AG08395 (cell line): ENCODE measurements around the gene FUT2.
A peak's percentile ranks its signal among the peaks of the same experiment; 100 is the strongest.

ENCODE experiments used
- DNase-seq: peaks from one replicate; pipeline ENCODE4 v3.0.0; 2012; ENCODE audit warnings: mixed read lengths, low spot score

FUT2 gene

DNA sequence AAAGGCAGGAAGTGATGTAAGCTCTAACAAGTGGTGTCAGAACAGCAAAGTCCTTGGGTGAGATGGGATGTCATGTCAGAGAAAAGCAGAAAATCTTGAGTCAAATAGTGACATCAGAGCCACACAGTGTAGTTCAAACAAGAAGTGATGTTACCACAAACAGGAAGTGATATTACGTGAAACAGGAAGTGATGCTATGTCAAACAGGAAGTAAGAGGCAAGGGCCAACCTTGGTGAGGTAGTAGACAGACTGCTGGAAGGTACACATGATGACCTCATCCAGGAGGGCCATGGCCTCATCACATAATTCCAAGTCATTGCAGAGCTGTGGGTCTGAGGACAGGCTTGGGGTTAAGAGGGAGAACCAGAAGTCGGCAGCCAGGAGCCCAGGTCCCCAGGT is 30.8 kb downstream of the FUT2 start:
- DNase-seq, result no peak

DNA sequence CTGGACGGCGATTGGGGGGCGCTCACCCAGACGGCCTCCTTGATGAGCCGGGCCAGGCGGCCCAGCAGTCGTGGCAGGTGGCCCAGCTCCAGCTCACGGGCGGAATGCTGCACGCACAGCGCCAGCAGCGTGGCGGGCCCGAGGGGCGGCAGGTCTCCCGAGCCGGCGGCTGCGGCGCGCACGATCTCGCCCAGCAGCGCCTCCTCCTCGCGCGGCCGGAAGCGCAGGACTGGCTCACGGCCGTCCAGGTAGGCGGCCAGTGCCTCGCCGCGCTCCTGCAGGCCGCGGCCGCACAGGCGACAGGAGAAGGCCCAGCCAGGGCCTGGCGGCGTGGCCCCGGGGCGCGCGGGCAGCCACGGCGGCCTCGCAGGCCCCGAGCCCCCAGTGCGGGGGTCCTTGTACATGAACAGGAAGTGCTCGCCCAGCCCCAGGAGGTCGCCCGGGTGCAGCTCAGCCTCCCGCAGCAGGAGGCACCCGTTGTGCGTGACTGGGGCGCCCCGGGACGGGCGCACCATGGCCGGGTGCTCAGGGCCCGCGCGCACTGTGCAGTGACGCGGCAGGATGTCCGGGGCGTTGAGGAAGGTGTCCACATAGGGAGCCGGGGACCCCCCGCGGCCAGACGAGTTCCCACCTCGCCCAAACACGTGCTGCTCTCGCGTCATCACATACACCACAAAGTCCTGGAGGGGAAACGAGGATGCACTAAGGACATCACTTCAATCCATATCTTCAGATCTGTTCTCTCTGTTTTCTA is 33.3 kb downstream of the FUT2 start:
- DNase-seq, result no peak

DNA sequence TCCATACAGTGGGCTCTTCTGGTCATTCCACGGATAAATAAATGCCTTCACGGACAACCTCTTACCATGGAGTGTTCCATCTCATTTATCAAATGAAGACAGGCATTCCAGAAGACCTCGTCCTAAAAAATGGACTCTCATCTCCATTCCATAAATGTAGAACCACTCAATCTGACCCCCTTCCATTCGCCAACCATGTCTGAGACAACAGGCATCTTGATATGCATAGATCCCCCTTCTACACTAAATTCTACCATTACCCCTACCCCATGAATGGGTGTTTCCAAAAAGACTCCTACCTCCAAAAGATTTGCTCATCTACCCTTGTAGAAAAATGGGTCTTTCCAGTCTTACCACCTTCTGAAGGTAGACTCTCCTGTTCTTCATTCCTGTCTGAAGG is 35.7 kb downstream of the FUT2 start:
- no peak for DNase-seq

DNA sequence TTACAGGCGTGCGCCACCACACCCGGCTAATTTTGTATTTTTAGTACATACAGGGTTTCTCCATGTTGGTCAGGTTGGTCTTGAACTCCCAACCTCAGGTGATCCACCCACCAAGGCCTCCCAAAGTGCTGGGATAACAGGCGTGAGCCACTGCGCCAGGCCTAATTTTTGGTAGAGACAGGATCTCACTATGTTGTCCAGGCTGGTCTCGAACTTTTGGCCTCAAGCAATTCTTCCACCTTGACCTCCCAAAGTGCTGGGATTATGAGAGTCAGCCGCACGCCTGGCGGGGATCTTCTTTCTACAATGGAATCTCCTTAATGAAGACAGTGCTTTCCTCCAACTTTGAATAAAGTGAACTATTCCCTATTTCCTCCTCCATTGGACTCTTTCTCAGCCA is 38.9 kb downstream of the FUT2 start:
- no peak for DNase-seq

DNA sequence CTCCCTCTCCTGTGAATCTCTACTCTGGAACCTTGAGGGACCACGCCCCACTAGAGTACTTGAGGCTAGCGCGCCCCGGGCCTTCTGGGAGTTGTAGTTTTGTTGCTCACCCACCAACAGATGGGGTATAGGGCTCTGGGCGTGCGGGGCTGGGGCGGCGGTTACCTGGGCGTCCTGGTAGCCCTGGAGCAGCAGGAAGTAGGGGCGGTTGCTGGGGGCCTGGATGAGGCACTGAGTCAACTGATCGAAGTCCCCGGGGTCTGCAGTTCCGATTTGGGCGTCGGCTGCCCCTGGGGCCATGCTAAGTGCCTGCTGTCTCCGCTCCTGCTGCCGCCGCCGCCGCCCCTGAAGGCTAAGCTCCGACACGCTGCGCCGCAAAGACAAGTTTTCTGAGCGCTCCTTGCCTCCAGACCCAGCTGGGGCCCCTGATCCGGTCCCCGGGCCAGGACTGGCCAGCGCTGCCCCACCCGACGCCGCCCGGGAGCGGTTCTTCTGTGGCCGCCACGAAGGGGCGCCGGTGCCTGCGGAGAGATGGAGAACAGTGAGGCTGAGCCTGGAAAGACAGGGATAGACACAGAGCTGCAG is 39.4 kb downstream of the FUT2 start:
- DNase-seq, result no peak

DNA sequence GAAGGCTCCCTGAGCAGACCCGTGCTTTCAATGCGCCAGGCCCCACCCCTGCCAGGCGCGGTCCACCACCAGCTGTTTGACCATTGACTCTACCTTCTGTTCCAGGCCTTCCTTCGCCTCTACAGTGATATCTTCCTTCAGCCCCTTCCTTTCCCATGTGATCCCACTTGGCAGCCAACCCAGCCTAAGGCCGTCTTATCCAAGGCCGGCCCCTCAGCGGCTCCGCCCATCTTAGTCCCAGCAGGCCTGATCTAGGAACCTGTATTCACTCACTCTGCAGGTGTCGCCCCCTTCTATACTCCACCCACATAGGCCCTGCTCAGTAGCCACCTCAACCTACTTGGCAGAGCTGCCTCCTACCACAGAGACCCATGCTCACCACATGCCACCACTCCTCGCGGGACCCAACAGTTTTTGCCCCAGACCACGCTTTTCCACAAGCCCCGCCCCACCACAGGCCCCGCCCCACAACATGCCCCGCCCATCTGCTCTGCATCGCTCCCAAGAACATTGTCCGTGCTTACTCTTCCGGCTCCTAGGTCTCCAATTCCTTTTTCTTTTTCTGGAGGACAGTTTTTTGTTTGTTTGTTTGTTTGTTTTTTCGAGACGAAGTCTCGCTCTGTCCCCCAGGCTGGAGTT is 41.7 kb downstream of the FUT2 start:
- no peak for DNase-seq

DNA sequence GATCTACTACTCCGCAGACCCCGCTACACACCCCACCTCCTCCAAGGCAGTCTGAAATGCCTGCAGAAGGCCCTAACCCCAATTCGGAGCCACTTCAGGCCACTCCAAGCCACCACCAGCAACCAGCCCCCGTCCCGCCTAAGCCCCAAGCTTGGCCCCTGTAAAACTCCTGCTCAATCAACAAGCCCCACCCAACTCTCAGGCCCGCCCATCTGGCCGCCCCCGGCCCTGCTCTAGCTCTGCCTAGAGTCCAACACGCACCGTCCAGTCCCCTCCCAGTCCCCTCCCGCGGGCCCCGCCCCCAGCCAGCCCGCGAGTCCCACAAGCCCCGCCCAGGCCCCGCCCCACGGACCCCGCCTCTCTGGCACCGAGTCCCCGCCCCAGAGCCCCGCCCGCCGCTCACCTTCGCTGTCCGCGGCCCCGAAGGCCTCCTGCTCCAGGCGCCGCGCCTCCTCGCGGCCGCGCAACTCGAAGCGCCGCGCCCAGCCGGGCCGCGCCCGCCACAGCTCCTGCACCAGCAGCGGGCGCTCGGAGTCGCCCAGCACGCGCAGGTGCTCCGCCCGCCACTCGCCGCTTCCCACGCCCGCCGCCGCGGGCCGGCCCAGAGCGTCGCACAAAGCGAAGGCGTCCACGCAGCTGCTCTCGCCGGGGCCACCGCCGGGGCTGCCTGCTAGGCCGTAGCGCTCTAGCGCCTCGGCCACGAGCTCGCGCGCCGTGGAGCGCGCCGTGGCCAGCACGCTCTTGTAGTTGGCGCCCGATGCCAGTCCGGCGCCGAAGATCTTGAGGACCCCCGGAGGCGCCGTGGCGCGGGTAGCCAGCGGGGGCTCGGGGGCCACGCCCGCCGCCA is 43.0 kb downstream of the FUT2 start:
- peak; percentile 86 for DNase-seq

DNA sequence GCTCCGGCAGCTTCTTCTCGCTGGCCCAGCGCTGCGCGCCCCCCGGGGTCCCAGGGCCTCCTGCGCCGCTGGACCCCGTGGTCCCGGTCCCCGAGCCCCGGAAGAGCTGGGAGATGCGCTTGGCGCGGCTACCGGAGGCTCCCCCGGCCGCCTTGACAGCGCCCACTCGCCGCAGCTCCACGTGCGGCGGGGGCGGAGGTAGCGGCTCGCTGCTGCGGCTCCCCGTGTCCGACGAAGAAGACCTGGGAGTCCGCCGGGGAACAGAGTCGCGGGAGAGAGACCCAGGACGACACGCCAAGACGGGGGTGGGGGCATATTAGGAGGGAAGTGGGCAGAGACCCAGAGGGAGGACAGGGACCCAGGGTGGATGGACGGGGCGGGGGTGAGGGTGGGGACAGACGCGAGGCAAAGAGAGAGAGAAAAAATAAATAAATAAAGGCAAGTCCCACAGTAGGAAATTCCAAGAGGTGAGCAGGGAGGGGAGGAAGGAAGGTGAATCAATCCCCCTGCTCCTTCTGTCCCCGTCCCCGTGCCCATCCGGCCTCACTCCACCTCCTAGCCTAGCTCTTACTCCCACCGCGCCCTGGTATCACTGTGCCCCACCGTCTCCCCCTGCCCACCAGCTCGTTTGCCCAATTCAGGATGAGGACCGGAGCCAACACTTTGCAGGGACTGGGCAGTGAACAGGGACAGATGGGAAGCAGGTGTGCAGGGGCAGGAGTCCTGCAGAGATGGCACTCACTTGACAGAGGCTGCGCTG is 43.8 kb downstream of the FUT2 start:
- no peak for DNase-seq

DNA sequence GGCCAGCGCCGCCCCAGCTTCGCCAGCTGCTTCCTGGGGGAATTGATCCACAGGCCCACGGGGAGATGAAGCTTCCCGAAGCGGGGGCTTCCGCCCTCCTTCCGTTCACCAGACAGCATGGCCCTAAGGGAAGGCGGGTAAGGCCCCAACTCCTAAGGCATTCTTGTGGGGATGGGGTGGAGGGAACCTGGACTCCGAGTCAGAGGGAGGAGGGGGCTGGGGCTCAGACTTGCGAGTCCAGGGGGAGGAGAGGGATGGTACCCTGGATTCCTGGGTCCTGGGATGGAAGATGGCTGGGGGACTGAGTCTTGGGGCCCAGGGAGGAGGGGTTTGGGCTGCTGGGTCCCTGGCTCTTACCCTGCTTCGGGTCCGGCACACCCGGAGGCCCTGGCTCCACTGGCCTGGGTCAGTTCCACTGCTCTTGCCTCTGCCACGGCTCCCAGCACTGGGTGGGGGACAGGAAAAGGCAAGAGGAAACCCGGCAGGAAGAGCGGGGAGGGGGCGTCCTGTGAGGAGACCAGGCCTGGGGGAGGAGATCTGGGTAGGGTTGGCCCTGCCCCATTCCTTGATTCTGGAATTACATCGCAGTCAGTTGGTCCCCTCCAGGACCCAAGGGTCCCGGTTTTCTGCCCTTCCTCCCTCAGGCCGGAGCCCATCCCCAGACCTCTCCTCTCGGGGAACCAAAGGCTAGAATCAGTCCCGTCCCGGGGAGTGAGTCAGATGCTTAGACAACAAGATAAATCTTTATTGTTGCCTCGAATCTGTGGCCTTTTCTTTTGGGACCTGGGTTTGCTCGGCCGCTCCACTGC is 44.6 kb downstream of the FUT2 start, which contains the start of gene RASIP1:
Gene RASIP1 (minus strand): TSS at position 447 of the 809 bp plus-strand sequence. CDS start 328 bp downstream, at position 119.
- no peak for DNase-seq

DNA sequence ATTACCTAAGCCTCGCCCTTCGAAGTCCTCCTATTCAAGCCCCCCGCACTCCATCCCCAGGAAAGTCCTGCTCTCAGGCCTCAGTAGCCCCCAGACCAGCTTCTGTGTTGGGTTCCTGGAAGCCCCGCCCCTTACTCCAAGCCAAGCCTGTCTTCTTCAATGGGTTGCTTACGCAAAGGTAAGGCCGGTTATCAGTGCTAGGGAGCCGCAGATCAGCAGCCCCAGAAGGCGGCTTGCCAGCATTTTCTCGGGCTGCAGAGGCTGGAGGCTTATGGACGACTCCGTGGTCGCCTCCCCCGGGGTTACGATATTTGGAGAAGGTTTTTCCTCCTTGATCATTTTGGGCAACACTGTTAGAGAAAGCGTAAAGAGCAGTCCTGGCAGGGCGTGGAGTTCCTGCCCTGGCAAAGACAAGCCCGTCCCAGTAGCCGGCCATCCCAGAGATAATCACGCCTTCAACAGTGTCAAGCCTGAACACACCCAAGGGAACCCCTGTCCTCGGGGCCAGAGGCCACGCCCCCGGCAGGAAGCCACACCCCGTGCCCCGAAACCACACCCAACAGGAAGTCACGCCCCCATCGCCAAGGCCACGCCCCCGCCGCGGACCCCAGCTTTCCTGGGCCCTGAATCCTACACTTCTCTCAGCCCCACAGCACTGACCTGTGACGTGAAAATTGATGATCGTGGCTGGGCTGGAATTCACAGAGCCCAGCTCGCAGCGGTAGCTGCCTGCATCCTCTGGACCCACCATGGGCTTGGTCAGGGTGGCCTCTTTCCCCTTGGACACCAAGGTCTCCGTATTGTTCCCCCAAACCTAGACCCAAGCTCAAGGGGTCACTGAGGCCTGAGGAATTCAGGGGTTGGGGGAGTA is 45.6 kb downstream of the FUT2 start:
- no peak for DNase-seq

DNA sequence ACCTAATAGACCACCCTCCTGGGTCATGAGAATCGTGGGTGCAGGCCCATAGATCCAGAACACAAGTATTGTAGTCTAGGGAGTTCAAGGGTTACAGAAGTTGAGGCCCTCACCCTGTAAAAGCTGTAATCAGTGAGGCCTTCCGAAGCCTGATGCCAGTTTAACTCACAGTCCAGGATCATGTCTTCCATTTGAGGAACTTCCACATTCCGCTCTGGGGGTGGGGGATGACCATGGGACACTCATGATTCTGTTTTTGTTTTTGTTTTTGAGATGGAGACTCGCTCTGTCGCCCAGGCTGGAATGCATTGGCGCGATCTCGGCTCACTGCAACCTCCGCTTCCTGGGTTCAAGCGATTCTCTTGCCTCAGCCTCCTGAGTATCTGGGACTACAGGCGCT is 46.3 kb downstream of the FUT2 start:
- DNase-seq, result no peak

DNA sequence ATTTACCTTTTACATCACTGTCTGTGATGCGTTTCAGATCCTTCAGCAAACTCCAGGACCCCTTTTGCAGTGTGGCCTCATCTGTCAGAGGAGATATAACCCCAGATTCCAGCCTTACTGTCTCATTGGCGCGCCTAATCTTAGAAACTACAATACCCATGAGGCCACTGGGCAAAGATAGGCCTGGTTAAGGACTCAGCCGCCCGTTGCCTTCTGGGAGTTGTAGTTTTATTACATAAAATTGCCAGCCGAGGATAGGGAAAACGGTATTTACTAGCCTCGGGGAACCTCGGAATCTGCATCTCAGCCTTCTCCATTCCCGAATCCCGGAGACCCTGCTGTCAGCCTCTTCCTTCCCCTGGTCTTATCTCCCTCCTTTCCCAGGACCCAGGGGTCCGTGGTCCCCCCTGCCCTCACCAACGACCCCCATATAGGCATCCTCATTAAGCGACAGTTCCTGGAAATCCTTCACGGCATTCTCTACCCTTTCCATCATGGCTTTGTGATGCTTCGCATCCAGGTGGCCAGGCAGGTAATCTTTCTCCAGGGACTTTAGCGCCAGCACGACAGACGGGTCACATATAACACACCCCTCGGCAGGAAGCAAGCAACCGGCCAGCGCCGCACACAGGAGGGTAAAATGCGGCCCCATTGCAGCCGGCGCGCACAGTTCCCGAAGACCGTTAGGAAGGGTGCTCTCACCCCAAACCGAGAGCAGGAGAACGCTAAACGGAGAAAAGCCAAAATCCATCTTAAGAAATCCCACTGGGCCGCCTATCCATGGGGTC is 49.6 kb downstream of the FUT2 start:
- peak; percentile 80 for DNase-seq

DNA sequence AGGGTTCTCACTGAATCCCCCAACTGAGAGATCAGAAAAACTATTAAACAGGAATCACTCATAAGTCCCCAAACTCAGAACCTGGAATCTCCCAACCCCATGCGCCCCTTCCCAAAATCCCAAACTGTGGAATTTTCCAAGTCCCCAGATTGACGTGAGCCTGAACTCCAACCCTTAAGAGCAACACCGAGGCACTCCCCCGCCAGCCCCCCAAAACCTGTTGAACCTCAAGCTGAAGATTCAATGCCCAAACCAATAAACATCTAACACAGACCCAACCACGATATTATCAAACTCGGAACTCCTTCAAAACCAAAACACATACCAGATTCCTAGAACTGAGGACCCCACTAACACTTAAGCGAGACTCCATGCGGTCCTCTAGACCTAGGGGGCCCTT is 50.3 kb downstream of the FUT2 start:
- no peak for DNase-seq

DNA sequence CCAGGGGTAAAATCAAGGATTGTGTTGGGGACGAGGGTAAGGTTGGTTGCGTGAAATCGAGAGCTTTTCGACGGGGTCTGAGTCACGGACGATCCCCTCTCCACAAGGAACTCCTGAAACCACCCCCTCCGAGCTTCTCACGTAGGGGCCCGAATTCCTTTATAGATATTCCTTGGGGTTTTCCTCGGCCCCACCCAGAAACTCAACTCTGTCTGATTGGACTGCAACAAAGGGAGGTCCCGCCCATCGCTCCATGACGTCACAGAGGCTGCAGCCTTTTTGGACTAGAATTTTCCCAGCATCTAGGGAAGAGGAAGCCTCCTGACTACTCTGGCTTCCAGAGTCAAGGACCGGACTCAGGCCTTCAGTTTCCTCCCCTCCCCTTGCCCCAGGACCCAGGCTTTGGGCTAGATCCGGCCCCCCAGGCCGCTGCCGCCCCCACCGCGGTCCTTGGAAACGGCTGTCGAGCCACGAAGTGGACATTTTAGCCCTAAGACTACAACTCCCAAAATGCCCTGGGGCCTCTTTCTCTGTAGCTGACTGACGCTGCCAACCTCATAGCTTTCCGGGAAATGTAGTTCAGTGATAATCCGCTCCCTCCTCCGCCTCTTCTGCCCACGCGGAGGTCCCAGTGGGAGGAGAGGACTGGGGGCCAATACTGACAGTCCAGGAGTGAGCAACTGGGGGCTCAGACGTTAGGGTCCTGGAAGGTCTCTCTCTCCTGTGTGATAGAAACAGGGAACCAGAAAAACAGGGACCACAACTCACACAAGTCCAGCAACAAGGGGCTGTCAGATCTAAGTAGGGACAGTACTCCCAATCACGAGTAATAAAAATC is 51.2 kb downstream of the FUT2 start, which contains the start of gene IZUMO1:
Gene IZUMO1 (minus strand): TSS at position 172 of the 838 bp plus-strand sequence. CDS start 1,050 bp downstream, outside the sequence.
- peak; percentile 87 for DNase-seq

DNA sequence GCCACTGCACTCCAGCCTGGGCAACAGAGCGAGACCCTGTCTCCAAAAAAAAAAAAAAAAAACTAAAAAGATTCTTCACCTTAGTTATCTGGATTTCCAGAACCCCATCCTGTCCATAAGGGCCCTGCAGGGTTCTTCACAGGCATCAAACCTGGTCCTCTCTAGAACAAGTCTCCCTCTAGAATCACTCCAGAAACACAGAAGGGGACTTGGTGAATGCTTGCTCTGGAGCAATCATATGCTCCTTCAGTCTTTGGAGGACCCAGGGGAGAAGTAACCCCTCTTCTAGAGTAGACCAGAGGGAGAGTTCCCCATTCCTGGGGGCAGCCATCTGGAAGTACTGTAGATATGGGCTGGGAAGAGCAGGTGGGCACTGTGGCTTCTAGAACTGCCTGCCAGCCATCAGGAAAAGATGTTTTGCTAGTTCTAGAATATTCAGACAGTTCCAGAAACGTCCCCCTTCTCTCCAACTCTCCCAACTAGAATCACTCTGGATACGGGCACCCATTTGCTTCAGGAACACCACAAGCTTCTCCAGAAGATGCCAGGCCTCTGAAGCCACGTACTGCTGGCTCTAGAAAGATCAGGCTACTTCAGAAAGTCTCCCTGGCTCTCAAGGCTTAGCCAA is 53.9 kb downstream of the FUT2 start:
- no peak for DNase-seq

DNA sequence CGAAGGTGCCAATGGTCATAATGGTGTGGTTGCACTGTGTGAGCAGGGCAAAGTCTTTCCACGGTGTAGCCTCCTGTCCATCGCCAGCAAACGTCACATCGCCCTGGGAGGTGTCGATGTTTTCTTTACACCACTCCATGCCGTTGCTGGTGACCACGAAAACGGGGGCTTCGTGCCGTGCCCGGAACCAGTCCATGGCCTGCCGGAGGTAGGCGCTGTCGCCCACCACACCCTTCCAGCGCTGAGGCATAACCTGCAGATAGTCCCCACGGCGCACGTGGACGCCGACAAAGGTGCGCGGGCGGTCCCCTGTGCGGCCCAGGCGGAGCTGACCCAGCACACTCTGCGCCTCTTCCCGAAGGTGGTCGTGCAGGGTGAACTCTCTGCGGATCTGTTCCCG is 54.6 kb downstream of the FUT2 start:
- DNase-seq, result no peak

DNA sequence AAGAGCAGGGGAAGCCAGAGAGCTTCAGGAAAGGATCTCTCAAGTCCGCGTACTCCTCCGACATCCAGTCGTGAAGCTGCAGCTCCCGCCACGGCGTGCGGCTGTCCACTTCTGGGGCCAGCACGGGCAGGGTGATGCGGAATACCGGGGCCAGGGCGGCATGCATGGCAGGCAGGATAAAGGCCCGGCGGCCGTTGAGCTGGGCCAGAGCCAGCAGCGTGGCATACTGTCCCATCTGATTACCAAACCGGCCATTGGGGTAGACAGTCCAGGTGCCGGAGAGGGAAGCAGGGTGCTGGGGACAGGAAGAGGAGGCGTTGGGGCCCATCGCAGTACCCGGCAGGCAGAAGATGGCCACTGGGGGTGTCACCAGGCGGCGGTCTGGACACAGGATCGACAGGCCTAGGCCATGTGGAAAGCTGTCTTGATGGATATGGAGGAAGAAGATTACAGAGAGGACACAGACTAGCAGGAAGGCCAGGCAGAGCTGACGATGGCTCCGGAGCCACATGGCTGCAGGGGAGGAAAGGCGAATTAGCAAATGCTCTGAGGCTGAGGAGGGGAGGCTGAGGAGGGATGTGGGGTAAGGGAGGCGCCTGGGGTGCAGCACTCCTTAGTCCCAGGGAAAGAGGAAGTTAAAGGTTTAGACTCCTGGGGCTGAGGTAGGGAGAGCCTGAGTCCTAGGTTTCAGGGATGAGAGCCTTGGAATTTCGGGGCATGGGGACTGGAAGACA is 55.2 kb downstream of the FUT2 start:
- no peak for DNase-seq
